IMR-90 (cell line): Measurements from ENCODE around the gene FGF2. TPM values are rescaled to one million over a fixed set of nuclear protein-coding genes. Genes with fewer than 3 reads are reported as not detected.
A peak's percentile ranks its signal among the peaks of the same experiment; 100 is the strongest.

Experiments
- ATAC-seq: fragments of 200-7000 bp; cut with Tn5 transposase; 2 replicates; pipeline ENCODE4 v1.9.1; 2020; ENCODE audit warnings: low read depth, mild to moderate bottlenecking, moderate library complexity
- BruUV-seq: library from RNA; stranded (reverse); fragments of 400-500 nt; replicated peaks from 2 replicates; lab custom pipeline; 2021; lab: Mats Ljungman, UMichigan
- CTCF ChIA-PET: fragments of 300-600 bp; formaldehyde crosslinking; extraction: SDS; loops from one replicate; lab custom pipeline; 2021; ENCODE audit warnings: antibody characterized with exemption; lab: Yijun Ruan, JAX
- POLR2A ChIA-PET: fragments of 300-600 bp; sonication (Branson Sonifier 250); formaldehyde crosslinking; loops from one replicate; lab custom pipeline; 2022; ENCODE audit warnings: antibody characterized with exemption; ENCODE audit not compliant: unreplicated experiment; lab: Charles Lee
- DNase-seq: peaks from one replicate; pipeline ENCODE4 v3.0.0; 2013
- H2AFZ ChIP-seq: replicated peaks from 2 replicates; pipeline ENCODE3; 2013; ENCODE audit warnings: low read length, mild to moderate bottlenecking; ENCODE audit not compliant: poor library complexity
- H2AK5ac ChIP-seq: 2 replicates; pipeline ENCODE4 v1.6.1; 2013; ENCODE audit warnings: low read depth, low read length, inconsistent platforms
- H2AK9ac ChIP-seq: replicated peaks from 2 replicates; pipeline ENCODE3; 2013; ENCODE audit warnings: mild to moderate bottlenecking, low read depth, low read length, moderate library complexity; ENCODE audit not compliant: poor library complexity
- H2BK120ac ChIP-seq: 2 replicates; pipeline ENCODE4 v1.6.1; 2013; ENCODE audit warnings: low read depth, low read length, inconsistent platforms
- H2BK15ac ChIP-seq: 3 replicates; pipeline ENCODE4 v1.6.1; 2013; ENCODE audit warnings: low read depth, low read length, inconsistent platforms
- H2BK20ac ChIP-seq: 2 replicates; pipeline ENCODE4 v1.6.1; 2013; ENCODE audit warnings: low read depth, mild to moderate bottlenecking, inconsistent platforms, low read length, moderate library complexity
- H2BK5ac ChIP-seq: 2 replicates; pipeline ENCODE4 v1.6.1; 2013; ENCODE audit warnings: mild to moderate bottlenecking, low read depth, low read length, inconsistent platforms; ENCODE audit not compliant: poor library complexity, severe bottlenecking
- H3K14ac ChIP-seq: replicated peaks from 2 replicates; pipeline ENCODE4 v1.6.1; 2013; ENCODE audit warnings: low read depth, low read length, inconsistent platforms
- H3K18ac ChIP-seq: 2 replicates; pipeline ENCODE4 v1.6.1; 2013; ENCODE audit warnings: low read depth, low read length, control low read depth
- H3K23ac ChIP-seq: 2 replicates; pipeline ENCODE4 v1.6.1; 2013; ENCODE audit warnings: low read depth, low read length, inconsistent platforms
- H3K27ac ChIP-seq: 2 replicates; pipeline ENCODE4 v1.5.1; 2013; ENCODE audit warnings: mild to moderate bottlenecking, control low read depth, low read length; ENCODE audit not compliant: insufficient read depth
- H3K27me3 ChIP-seq: 2 replicates; pipeline ENCODE4 v1.6.1; 2013; ENCODE audit warnings: low read length; ENCODE audit not compliant: control insufficient read depth, insufficient read depth
- H3K36me3 ChIP-seq: 2 replicates; pipeline ENCODE4 v1.6.1; 2013; ENCODE audit warnings: low read length, mixed read lengths; ENCODE audit not compliant: control insufficient read depth, insufficient read depth
- H3K4ac ChIP-seq: 2 replicates; pipeline ENCODE4 v1.6.1; 2013; ENCODE audit warnings: low read depth, low read length, inconsistent platforms
- H3K4me1 ChIP-seq: 2 replicates; pipeline ENCODE4 v1.6.1; 2013; ENCODE audit warnings: low read length, mixed read lengths; ENCODE audit not compliant: control insufficient read depth, insufficient read depth
- H3K4me2 ChIP-seq: 2 replicates; pipeline ENCODE4 v1.6.1; 2013; ENCODE audit warnings: low read depth, mild to moderate bottlenecking, control low read depth, low read length, moderate library complexity
- H3K4me3 ChIP-seq: 2 replicates; pipeline ENCODE4 v1.5.1; 2013; ENCODE audit warnings: low read depth, mild to moderate bottlenecking, control low read depth, low read length, moderate library complexity; ENCODE audit not compliant: insufficient read depth
- H3K56ac ChIP-seq: 2 replicates; pipeline ENCODE4 v1.6.1; 2013; ENCODE audit warnings: low read length, inconsistent platforms; ENCODE audit not compliant: insufficient read depth; ENCODE audit errors: extremely low read depth
- H3K79me1 ChIP-seq, 2 experiments: 2 replicates each; pipeline ENCODE4 v1.6.1; 2013; ENCODE audit warnings: low read length in 2 of 2, inconsistent platforms in 1 of 2, low read depth in 1 of 2
- H3K9ac ChIP-seq: 2 replicates; pipeline ENCODE4 v1.6.1; 2013; ENCODE audit warnings: low read depth, low read length, control low read depth
- H3K9me1 ChIP-seq: 2 replicates; pipeline ENCODE4 v1.6.1; 2013; ENCODE audit warnings: low read length, inconsistent platforms; ENCODE audit not compliant: insufficient read depth
- H3K9me3 ChIP-seq: 2 replicates; pipeline ENCODE4 v1.6.1; 2013; ENCODE audit warnings: low read length; ENCODE audit not compliant: control insufficient read depth, insufficient read depth
- H4K20me1 ChIP-seq: 2 replicates; pipeline ENCODE4 v1.6.1; 2013; ENCODE audit warnings: low read length, inconsistent platforms; ENCODE audit not compliant: insufficient read depth
- H4K5ac ChIP-seq: 2 replicates; pipeline ENCODE4 v1.6.1; 2013; ENCODE audit warnings: mild to moderate bottlenecking, low read depth, low read length, control low read depth
- H4K8ac ChIP-seq, 2 experiments: 2 replicates each; pipeline ENCODE4 v1.6.1; 2013; ENCODE audit warnings: low read depth in 2 of 2, low read length in 2 of 2, control low read depth in 1 of 2, inconsistent platforms in 1 of 2
- H4K91ac ChIP-seq: 2 replicates; pipeline ENCODE4 v1.6.1; 2013; ENCODE audit warnings: low read depth, low read length, inconsistent platforms; ENCODE audit not compliant: insufficient read depth
- BHLHE40 ChIP-seq: fragments of 150-350 bp; IDR thresholded peaks from 2 replicates; pipeline ENCODE4 v1.6.1; 2016; ENCODE audit warnings: mild to moderate bottlenecking, low read depth, low read length
- CHD1 ChIP-seq: IDR thresholded peaks from 2 replicates; pipeline ENCODE4 v1.6.1; 2012; ENCODE audit warnings: low read depth, low read length, improper control_type of control experiment
- FOS ChIP-seq: fragments of 150-350 bp; IDR thresholded peaks from 2 replicates; pipeline ENCODE4 v1.6.1; 2016; ENCODE audit warnings: low read depth, low read length
- MAZ ChIP-seq: IDR thresholded peaks from 2 replicates; pipeline ENCODE4 v1.6.1; 2012; ENCODE audit warnings: low read depth, mild to moderate bottlenecking, low read length, improper control_type of control experiment, moderate library complexity, borderline replicate concordance
- NFE2L2 ChIP-seq: fragments of 150-350 bp; IDR thresholded peaks from 2 replicates; pipeline ENCODE4 v1.6.1; 2016; ENCODE audit warnings: low read depth, mild to moderate bottlenecking, low read length
- POLR2A ChIP-seq: IDR thresholded peaks from 2 replicates; pipeline ENCODE4 v1.6.1; 2012; ENCODE audit warnings: mild to moderate bottlenecking, low read depth, low read length
- RCOR1 ChIP-seq: IDR thresholded peaks from 2 replicates; pipeline ENCODE4 v1.6.1; 2012; ENCODE audit warnings: mild to moderate bottlenecking, low read length, improper control_type of control experiment; ENCODE audit not compliant: insufficient replicate concordance
- SMC3 ChIP-seq: fragments of 150-350 bp; IDR thresholded peaks from 2 replicates; pipeline ENCODE4 v1.6.1; 2016; ENCODE audit warnings: low read depth, mild to moderate bottlenecking, antibody characterized with exemption, low read length, moderate library complexity
- WGBS, 2 experiments: methylation state at CpG; one replicate each; pipeline versions ENCODE4 v1.1.5 to v1.1.7; 2013; ENCODE audit warnings: missing lambda C conversion rate in 2 of 2; ENCODE audit not compliant: insufficient read length in 1 of 2; ENCODE audit errors: extremely low coverage in 2 of 2; 5-methylcytosine and 5-hydroxymethylcytosine counted together
- dilution Hi-C: fragments of 300-500 bp; cut with HindIII; formaldehyde crosslinking; loops from one replicate; pipeline ENCODE4 v1.14.3; 2018; ENCODE audit warnings: low sequenced_read_pairs; ENCODE audit not compliant: unreplicated experiment
- in situ Hi-C: fragments of 300-500 bp; cut with MboI; formaldehyde crosslinking; loops from 3 replicates; pipeline ENCODE4 v1.14.3; 2019; ENCODE audit warnings: low sequenced_read_pairs, inconsistent platforms, mixed read lengths
- intact Hi-C: fragments of 100-400 bp; cut with micrococcal nuclease; formaldehyde crosslinking; loops from 2 replicates; pipeline ENCODE4 v1.10.0; 2022
- polyA plus RNA-seq, 3 experiments: library from polyadenylated mRNA; depleted of rRNA; stranded (reverse); fragments of >200 nt; gene quantifications; 2 replicates each; pipeline ENCODE4 v1.2.3, GENCODE V29; 2012; ENCODE audit warnings: low replicate concordance in 1 of 3
- total RNA-seq: library from RNA; depleted of rRNA; stranded (reverse); fragments of >200 nt; gene quantifications from 2 replicates; pipeline ENCODE4 v1.2.3, GENCODE V29; 2012
- TF ChIP-seq, protein P1 (sequence below): conservative IDR thresholded peaks from 2 replicates; pipeline ENCODE4 v1.5.1; 2012; ENCODE audit warnings: mild to moderate bottlenecking, low read depth, low read length, improper control_type of control experiment
- TF ChIP-seq, protein P2 (sequence below): fragments of 150-350 bp; IDR thresholded peaks from 2 replicates; pipeline ENCODE4 v1.6.1; 2017; ENCODE audit warnings: mild to moderate bottlenecking, antibody characterized with exemption, low read length, low read depth

The FGF2 gene
- total and polyA plus RNA-seq, 2 of the 4 experiments (the other 2 are of a cell fraction), result 12.9 to 27.1 TPM

DNA sequence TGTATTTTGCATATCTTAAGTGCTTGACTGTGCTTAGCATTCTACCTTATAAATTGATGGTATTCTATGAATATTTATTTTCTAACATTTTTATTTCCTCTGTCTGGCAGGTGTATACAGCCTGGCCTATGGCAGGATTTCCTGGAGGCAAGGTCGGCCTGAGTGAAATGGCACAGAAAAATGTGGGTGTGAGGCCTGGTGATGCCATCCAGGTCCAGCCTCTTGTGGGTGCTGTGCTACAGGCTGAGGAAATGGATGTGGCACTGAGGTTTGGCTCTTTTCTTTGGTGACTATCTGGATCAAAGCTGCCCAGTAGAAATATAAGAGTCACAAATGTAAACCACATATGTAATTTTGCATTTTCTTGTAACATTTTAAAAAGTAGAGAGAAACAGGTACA is 102.3 kb downstream of the FGF2 start:
- no peak overlapping the region for H2BK5ac ChIP-seq
- DNase-seq (no peak), ATAC-seq (no peak)
- no peaks in the 10 kb centered on the region for H3K9me3 ChIP-seq
- H3K14ac ChIP-seq, result no peak overlapping the region
- no CpG with 5 or more reads among the region's 1 CpG for WGBS, 2 experiments
- no peak overlapping the region for H3K4me2 ChIP-seq
- H3K4me1 ChIP-seq, result no peaks in the 10 kb centered on the region
- peaks cover 4% of the 10 kb centered on the region for H3K36me3 ChIP-seq
- dilution Hi-C loops (no loop called here), in situ Hi-C loops (loop anchor here (5.0 kb wide), 1 partner anchor 177 kb away; no protein-coding TSS in a partner anchor), intact Hi-C loops (no loop called here)
- no peaks in the 10 kb centered on the region for H3K27me3 ChIP-seq
- POLR2A ChIA-PET, result no interaction called here
- no peak overlapping the region for H2BK120ac ChIP-seq
- no peak overlapping the region for H3K27ac ChIP-seq
- no peak overlapping the region for H4K8ac ChIP-seq
- no peak overlapping the region for H2AFZ ChIP-seq
- CTCF ChIA-PET, result no interaction called here
- H3K56ac ChIP-seq, result no peak overlapping the region
- H2AK5ac ChIP-seq, result no peak overlapping the region
- no peak for TF ChIP-seq MAZ
- no peak for TF ChIP-seq RCOR1
- no peak for TF ChIP-seq FOS
- TF ChIP-seq NFE2L2, result no peak
- no peak for TF ChIP-seq SMC3
- TF ChIP-seq, protein P1, sequence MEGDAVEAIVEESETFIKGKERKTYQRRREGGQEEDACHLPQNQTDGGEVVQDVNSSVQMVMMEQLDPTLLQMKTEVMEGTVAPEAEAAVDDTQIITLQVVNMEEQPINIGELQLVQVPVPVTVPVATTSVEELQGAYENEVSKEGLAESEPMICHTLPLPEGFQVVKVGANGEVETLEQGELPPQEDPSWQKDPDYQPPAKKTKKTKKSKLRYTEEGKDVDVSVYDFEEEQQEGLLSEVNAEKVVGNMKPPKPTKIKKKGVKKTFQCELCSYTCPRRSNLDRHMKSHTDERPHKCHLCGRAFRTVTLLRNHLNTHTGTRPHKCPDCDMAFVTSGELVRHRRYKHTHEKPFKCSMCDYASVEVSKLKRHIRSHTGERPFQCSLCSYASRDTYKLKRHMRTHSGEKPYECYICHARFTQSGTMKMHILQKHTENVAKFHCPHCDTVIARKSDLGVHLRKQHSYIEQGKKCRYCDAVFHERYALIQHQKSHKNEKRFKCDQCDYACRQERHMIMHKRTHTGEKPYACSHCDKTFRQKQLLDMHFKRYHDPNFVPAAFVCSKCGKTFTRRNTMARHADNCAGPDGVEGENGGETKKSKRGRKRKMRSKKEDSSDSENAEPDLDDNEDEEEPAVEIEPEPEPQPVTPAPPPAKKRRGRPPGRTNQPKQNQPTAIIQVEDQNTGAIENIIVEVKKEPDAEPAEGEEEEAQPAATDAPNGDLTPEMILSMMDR, result no peak
- no peak for TF ChIP-seq POLR2A
- no peak for TF ChIP-seq CHD1
- no peak for TF ChIP-seq BHLHE40
- TF ChIP-seq, protein P2, sequence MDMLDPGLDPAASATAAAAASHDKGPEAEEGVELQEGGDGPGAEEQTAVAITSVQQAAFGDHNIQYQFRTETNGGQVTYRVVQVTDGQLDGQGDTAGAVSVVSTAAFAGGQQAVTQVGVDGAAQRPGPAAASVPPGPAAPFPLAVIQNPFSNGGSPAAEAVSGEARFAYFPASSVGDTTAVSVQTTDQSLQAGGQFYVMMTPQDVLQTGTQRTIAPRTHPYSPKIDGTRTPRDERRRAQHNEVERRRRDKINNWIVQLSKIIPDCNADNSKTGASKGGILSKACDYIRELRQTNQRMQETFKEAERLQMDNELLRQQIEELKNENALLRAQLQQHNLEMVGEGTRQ, result no peak
- H3K9me1 ChIP-seq, result peaks cover 3% of the 10 kb centered on the region; the same call in 1 of the 2 replicates
- no peak overlapping the region for H3K4ac ChIP-seq
- H3K18ac ChIP-seq, result no peak overlapping the region
- H2AK9ac ChIP-seq, result peak overlapping the region; percentile 34
- no peak overlapping the region for H3K9ac ChIP-seq
- H3K23ac ChIP-seq, result no peak overlapping the region
- H4K91ac ChIP-seq, result no peak overlapping the region
- BruUV-seq, result no TSS peak
- no peaks in the 10 kb centered on the region for H4K20me1 ChIP-seq
- H3K79me1 ChIP-seq, result peaks cover 17 to 24% of the 10 kb centered on the region in 2 experiments
- no peak overlapping the region for H2BK15ac ChIP-seq
- H2BK20ac ChIP-seq, result no peak overlapping the region
- H3K4me3 ChIP-seq, result no peak overlapping the region
- no peak overlapping the region for H4K5ac ChIP-seq
